NOMO-1 treated with dmso at 0.1 percent for 144 hours (cell line): ENCODE data around the gene FBXO42.

Source experiments
- DNase-seq: peaks from one replicate; lab custom pipeline; 2025; ENCODE audit not compliant: unreplicated experiment; lab: John Stamatoyannopoulos, UW

The FBXO42 gene

DNA sequence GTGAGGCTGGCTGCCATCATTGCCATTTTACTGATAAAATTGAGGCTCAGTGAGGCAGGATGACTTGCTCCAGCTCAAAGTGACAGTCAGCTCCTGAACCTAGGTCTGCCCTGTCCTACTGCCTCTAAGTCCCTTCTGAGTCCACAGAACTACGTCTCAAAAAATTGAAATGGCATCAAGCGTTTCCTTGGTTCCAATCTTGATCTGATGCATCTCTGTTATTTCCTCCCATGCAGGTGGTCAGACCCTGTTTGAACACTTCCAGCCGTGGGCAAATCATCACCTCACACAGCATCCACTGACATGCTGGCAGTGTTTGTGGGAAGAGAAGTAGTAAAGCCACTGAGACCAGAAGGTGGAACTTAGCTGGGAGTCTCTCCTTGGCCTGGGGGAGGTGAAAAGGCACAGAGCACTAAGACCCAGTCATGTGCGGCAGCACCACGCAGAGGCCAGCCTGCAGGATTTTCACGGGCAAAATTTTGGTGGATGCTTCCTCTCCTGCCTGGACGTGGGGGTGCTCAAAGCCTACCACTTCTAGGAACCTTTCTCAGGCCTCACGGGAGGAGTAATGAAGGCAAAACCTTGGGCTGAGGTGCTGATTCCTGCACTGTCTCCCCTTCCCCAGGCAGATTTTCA is 107.5 kb downstream of the FBXO42 start:
- no peak for DNase-seq

DNA sequence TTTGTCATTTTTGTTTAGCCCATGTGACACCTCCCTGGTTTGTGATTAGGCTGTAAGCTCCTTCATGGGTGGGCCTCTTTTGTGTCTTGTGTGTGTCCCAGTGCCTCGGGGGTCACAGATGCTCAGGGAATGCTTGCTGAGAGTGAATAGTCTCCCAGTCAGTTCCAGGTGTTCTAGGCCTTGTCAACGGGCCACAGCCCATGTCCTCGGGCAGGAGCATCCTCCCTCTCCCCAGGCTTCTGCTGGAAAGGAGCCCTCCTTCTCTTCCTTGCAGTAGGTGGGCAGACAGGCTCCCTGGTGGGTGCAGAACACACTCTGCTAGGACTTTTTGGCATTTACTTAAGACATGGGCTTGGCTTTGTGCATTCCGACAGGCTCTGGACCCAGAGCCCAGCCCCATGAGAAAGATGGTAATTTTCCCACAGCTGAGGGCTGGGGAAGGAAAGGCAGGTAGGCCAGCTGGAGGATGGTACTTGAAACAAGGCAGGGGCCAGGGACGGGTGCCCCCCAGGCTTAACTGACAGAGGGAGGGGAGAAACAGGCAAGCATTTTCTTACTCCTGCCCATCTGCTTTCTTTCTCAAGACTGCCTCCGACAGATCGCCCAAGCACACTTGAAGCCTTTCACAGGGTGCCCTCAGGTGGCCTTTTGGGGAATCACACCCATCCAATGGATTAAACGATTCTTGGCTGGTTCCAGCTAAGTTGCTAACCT is 108.2 kb downstream of the FBXO42 start:
- DNase-seq = peak; percentile 54

DNA sequence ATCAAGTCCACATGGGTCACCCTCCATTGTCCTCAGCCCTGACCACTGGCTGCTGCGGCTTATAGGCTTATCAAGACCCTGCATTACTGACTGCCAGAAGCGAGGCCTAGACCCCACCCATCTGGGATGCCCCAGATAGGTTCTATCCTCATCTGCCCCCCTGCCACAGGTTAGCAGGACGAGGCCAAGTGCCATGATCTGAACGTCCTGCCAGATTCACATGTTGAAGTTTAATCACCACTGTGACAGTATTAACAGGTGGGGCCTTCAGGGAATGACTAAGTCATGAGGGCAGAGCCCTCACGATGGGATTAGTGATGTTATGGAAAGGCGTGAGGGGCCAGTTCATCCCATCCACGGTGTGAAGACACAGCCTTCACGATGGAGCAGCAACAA is 109.1 kb downstream of the FBXO42 start:
- DNase-seq = no peak

DNA sequence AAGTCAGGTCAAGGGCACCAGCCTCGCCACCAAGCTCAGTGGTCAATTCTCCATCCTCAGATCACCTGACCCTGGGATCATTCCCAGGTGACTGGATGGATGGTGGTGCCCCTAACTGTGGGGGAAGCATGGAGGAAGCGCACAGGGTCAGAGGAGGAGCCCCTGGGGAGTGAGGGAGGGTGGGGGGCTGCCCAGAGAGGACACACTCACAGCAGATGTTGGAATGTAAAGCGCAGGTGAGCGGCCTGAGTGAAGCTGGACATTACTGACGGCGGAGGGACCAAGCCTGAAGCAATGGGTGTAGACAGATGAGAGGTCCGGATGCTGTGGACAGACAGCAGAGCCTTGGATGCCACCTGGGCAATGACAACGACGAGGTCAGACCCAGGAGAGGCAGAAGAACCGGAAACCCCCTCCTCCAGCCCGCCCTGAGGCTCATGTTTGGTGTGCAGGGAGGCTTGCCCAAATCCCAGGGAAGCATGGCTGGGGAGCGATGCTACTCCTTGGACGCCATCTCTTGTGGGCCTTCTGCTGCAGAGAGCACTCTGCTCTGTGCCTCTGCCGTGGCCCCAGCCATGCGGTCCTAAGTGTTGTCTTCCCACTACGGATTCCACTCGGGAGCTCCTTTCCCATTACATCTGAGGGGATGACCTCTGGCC is 109.6 kb downstream of the FBXO42 start:
- DNase-seq = no peak

DNA sequence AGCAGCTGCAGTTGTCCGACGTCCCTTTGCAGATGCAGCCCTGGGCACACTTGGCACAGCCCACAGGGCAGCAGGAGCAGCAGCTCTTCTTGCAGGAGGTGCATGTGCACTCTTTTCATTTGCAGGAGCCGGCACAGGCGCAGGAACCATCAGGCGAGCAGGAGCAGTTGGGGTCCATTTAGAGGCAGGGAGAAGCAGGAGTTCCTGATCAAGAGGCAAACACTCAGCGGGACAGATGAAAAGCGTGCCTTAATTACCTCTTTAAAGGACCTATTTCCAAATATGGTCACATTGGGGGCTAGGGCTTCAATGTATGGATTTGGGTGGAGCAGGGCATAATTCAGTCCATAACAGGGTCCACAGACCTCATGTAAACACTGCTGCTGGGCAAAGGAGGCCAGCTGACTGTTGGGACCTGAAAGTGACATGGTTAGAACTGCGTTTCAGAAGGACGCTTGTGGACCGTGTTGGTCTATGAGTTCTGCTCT is 111.0 kb downstream of the FBXO42 start:
- DNase-seq = no peak

DNA sequence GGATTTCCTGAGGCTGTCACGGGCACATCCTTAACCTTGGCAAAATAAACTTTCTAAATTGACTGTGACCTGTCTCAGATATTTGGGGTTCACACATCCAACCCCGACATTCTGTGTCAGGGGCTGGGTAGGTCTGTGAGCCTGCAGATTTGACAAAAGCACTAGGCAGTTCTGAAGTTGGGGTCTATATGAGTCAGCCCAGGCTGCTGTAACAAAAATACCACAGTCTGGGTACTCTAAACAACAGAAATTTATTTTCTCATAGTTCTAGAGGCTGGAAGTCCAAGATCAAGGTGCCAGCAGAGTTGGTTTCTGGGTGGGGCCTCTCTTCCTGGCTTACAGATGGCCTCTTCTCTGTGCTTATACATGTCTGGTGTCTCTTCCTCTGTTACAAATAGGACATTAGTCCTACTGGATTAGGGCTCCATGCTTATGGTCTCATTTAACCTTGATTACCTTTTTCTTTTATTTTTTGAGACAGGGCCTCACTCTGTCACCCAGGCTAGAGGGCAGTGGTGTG is 112.2 kb downstream of the FBXO42 start:
- no peak for DNase-seq

DNA sequence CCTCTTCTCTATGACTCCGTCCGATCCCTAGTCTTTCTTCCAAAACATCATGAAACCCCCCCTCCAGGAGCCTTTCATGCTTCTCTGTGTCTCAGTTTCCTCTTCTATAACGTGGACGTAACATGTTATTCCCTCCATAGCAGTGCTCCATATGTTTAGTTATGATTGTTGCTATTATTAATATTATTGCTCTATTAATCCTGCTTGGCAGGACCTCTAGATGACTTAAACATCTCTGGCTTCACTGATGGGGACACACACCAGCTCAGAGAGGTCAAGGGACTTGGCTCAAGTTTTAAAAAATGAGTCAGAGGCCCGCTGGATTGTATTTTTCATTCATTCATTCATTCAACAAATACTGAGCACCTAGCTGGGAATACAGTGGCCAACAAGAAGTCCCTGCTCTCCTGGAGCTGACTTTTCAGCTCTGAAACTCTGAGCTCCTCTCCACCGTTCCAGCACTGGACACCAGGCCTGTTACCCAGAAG is 114.9 kb downstream of the FBXO42 start:
- DNase-seq = no peak

DNA sequence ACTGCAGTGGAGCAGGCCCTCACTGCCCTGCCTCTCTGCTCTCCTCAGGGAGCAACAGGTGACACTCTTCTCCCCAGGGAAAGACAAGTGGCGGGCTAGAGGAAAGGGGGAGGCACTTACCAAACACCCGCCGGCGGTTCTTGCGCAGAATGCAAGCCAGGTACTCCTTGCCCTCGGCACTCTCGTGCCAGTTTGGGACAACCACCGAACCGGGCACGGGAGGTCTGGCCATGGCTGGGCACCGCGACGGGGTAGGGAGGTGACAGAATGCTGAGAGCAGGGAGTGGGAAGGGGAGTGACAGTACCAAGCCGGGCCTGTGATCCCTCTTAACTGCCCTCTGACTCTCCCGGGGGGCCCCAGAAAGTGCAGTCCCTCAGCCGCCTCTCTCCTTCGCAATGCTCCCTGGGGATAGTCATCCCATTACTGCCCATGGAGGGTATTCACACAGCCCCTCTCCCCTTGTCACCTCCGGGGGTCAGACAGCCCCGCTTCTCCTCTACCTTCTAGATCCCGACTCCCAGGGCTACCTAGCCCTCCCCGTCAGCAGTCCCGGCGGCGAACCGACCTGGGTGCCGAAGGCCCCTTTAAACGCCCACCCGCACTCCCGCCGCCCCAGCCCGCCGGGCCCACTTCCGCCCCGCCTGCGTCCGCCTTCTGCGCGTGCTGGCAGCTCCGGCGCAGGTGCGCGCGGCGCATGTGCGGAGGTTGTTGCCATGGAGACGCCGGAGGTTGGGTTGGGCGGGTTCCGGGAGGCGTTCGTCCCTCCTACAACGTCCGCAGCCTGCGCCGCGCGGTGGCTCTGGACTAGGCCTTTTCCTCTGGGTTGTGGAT is 115.6 kb downstream of the FBXO42 start, which contains the start of gene CPLANE2:
Gene CPLANE2, minus strand, starts transcription at position 673 of the 832 bp plus-strand sequence. Its CDS starts 441 bp downstream, at position 232.
- DNase-seq = peak; percentile 85

DNA sequence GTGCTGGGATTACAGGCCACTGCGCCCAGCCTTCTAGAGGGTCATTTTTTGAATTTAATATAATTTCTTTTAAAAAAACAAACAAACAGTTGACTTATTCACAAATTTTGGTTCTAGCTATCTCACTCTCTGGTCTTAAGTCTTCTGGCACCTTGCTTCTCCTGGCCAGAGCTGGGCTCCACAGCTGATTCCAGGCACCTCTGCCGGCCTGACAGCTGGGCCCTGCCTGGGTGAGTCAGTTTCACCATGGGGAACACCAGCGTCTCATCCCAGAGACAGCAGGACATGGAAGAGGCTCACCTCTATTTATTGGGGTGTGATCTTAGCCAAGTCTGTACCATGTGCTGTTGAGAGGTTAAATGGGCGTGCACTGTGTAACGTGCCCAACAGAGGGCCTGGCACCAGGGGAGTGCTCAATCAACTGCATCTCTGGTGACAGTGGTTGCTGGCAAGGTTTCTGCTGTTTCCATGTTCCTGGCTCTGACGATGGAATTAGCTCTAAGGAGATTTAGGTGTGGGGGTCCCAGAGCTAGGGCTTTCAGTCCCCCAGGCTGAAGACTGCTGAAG is 116.3 kb downstream of the FBXO42 start:
- no peak for DNase-seq

DNA sequence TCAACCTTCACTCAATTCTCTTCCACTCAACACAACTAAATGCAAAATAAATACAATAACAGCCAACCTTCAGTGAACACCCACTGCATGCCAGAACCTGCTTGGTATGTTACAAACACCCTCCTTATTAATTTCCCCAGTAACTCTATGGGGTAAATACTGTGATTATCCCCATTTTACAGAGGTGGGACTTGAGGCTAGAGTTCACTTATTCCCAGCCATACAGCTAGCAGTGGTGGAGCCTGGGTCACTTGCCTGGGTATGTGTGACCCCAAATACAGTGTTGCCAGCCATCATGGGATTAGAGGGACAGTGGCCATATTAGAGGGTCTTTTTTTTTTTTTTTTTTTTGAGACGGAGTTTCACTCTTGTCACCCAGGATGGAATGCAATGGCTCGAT is 116.9 kb downstream of the FBXO42 start:
- DNase-seq = no peak

DNA sequence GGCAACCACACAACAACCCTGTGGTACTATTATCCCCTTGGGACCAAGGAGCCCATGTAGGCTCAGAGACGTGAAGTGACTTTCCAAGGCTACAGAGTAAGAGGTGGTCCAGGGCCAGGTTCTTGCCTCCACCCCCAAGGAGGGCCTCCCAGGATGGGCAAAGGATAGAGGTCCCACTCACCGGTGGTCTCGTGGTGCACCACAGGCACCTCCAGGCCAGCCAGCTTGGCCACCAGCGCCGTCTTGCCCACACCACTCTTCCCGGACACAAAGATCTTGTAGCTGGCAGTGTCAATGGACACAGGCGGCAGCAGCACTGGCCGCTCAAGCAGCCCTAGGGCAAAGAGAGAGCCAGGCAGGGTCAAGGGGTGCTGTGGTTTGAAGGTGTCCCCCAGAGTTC is 118.8 kb downstream of the FBXO42 start:
- DNase-seq = no peak

DNA sequence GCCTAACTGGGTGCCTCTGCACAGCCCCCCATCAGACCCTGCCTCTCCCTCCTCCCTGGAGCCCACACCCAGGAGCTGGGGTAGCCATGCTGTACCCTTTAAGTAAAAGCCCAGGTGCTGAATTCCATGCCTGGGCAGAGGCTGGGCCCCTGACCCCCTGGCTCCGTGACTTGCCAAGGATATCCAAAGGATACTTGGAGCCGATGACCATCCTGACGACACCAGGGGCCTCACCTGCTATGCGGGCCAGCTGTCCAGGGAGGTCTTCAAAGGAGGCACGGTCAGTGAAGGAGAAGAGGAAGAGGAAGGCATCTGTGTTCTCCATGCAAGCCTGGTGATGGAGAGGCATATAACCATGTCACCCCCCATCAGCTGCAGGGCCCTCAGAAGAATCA is 120.0 kb downstream of the FBXO42 start:
- no peak for DNase-seq

DNA sequence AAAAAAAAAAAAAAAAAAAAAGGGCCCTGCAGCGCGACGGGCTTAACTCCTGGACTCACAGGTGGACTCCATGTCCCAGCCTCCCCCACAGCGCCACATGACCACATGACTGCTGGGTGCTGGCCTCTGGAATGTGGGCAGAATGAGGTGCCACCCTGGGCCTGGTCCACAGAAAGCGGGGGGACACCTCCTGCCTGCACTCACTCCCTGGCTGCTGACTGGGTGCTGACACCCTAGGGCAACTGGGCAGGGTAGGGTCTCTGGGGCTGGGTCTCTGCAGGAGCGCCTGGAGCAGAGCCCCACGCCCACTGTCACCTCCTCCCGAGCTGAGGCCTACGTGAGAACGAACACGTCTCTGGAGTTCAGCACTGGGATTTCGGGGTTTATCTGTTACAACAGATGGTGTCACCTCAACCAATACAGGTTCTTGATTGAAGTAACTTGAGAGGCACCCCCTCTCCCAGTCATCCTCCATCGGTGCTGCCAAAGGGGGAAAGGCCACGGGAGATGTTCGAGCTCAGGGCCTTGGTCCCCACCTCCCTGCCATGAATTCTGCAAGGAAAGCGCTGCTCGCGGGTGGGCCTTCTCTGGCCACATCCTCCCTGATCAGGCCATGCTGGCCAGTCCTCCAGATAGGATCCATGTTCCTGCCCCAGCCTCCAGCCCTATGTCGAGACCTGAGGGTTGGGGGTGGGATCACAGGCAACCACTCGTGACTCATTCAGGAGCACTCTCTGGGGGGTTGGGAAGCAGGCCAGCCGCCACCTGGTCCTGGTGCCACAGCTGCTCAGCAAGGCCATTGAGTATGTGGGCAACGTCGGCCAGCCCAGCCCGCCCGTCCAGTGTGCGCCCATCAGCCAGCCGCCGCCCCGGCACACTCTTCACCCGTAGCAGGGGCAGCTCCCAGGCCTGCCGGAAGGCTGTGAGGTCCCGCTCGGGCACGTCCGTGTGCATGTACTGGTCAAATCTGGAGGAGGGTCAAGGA is 120.7 kb downstream of the FBXO42 start:
- DNase-seq = no peak

DNA sequence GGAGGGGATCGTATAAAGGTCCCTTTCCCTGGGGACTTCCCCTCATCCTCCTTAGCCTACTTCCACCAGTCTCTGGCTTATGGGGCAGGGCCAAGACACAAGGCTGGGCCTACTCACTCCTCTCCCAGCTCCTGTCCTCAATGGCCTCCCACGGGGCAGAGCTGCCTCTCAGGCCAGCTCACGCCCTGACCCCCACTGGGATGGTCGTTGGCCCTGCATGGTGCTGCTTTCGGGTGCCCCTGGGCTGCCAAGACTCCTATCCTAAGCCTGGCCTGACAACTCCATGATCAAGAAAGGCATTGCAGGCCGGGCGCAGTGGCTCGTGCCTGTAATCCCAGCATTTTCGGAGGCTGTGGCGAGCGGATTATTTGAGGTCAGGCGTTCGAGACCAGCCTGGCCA is 121.5 kb downstream of the FBXO42 start:
- DNase-seq = no peak

DNA sequence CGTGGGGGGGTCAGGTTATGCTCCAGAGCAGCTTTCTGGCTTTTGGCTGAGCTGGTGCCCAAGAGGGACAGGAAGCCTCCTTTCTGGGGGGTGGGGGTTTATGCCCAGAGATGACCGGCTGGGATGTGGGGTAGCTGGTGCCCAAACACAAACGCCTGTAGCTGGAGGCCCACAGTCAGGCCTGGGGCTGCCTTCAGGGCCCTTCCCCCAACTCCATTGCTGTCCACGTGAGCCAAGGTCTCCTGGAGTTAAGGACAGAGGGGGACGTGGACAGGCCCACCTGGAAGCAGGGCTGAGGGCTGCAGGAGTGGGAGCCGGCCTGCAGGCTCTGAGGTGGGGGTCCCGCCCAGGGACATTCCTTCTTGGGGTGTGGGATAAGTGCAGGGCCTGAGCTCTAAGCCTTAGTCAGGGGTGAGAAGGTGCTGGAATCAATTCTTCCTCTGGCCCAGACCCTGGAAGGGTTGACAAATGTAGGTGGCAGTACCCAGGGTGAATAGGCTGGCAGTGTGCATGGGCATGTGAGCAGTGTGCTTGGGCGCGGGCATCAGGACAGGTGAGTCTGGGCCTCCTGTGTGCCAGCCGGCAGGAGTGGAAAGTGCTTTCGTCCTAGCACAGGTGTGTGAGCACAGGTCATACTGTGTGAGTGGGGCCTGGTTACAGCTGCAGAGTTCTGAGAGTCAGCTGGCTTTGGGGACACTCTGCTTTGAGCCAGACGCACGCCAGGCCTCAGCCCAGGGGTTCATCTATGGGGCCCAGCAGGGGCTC is 122.1 kb downstream of the FBXO42 start:
- DNase-seq = no peak

DNA sequence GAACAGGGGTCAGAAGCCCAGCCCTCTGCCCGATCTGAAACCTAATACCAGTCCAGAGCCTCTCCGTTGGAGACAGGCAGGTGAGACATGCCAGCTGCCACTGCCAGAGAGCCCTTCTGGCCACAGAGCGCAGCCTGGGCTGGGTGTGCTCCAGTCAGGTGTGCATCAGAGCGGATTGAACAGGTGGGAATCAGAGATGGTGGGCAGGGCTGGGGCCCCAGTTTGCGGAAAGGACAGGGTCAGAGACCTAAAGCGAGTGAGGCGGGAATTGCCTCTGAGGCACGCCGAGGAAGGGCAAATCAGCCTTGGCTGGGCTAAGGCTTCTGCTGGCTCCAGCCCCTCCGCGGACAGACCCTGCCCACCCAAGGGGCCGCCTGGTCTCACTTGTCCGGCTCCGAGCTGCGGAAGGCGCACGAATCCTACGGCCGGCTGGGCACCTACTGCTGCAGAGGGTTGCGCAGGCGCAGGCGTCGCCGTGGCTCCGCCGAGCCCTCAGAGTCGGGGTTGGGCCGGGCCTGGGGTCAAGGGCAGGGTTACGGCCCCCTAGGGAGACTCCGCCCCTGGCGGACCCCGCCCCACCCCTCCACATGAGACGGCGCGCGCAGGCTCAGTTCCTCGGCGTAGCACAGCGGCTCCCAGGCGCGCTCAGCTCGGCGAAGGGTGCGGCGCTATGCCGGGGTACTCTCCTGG is 125.6 kb downstream of the FBXO42 start:
- no peak for DNase-seq

DNA sequence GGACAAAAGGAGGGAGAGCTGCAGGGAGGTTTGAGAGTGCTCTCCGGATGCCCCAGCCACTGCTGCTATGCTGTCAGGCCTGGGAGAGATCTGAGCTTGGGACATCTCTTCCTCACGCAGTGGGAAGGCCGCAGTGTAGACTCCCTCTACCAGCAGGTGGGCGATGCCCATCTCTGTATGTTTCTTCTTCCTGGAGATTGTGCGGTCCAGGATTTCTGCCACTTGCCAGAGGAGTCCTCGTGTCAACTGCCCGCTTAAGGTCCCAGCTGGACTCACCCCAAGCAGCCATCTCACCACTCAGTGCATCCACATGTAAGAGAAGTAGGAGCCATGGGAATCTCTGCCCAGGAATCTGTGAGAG is 126.2 kb downstream of the FBXO42 start:
- no peak for DNase-seq

DNA sequence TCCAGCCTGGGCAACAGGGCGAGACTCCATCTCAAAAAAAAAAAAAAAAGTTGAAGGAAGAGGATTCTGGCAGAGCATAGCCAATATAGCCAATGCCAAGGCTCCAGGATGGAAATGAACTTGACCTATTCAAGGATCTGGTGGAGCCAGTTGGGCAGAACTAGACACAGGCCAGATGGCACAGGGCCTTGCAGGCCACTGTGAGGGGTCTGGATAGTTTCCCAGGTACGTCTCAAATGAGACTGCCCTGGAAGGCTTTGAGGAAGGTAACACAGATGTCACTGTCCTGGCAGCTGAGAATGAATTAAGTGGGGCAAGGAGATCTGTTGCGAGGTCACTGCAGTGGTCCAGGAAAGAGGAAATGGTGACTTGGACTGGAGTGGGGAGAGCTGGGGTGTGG is 127.8 kb downstream of the FBXO42 start:
- no peak for DNase-seq
